ENCODE results near the gene PTGER3. TPM values are rescaled to one million over a fixed set of nuclear protein-coding genes. Genes with fewer than 3 reads are reported as not detected.
"Not testable (repeated sequence)": the region's sequence is repeated elsewhere in the genome, so short reads cannot be mapped to it uniquely, and the experiment has no call there.

PTGER3 gene
- total RNA-seq, 2 donors from 2014 or later = 62.9 to 158 TPM

GRCh38 chr1:71018791-71019190, 28.8 kb downstream of the PTGER3 start:
- Mint-ChIP-seq H3K27ac (no peak overlapping the region), H3K4me3 (no peak overlapping the region), H3K9me3 (no peaks in the 10 kb centered on the region), H3K36me3 (no peaks in the 10 kb centered on the region), H3K4me1 (ENCODE audit: low read depth in 2 of 2) (peaks cover 10 to 18% of the 10 kb centered on the region in 2 donors), H3K27me3 (no peaks in the 10 kb centered on the region)
- ATAC-seq (no peak), DNase-seq (ENCODE audit: low spot score) (no peak)

- Mint-ChIP-seq H3K27me3 (no peaks in the 10 kb centered on the region), H3K4me1 (ENCODE audit: low read depth in 2 of 2) (peaks cover 10 to 18% of the 10 kb centered on the region in 2 donors), H3K27ac (no peak overlapping the region), H3K4me3 (no peak overlapping the region), H3K36me3 (no peaks in the 10 kb centered on the region), H3K9me3 (no peaks in the 10 kb centered on the region)
- ATAC-seq = no peak
- no peak for DNase-seq (ENCODE audit: low spot score)
Measured at GRCh38 chr1:71015745-71016144, 31.9 kb downstream of the PTGER3 start.

- Mint-ChIP-seq H3K27me3 (no peaks in the 10 kb centered on the region), H3K27ac (no peak overlapping the region), H3K4me1 (ENCODE audit: low read depth in 2 of 2) (peaks cover 10 to 18% of the 10 kb centered on the region in 2 donors), H3K9me3 (no peaks in the 10 kb centered on the region), H3K4me3 (no peak overlapping the region), H3K36me3 (no peaks in the 10 kb centered on the region)
- ATAC-seq = no peak
- no peak for DNase-seq (ENCODE audit: low spot score)
Measured at GRCh38 chr1:71014178-71014579, 33.4 kb downstream of the PTGER3 start.

GRCh38 chr1:71002709-71003475, 44.7 kb downstream of the PTGER3 start:
- Mint-ChIP-seq H3K4me1 (ENCODE audit: low read depth in 2 of 2) (peaks cover 8 to 15% of the 10 kb centered on the region in 2 donors), H3K27ac (no peak overlapping the region), H3K27me3 (peaks cover 6 to 10% of the 10 kb centered on the region in 2 donors), H3K4me3 (no peak overlapping the region), H3K9me3 (no peaks in the 10 kb centered on the region), H3K36me3 (peaks cover 9% of the 10 kb centered on the region)
- no peak for ATAC-seq
- no peak for DNase-seq (ENCODE audit: low spot score)

- Mint-ChIP-seq H3K36me3 (peaks cover 4% of the 10 kb centered on the region), H3K27me3 (peaks cover 3 to 10% of the 10 kb centered on the region in 2 donors), H3K27ac (no peak overlapping the region), H3K9me3 (no peaks in the 10 kb centered on the region), H3K4me1 (ENCODE audit: low read depth in 2 of 2) (peaks cover 8 to 17% of the 10 kb centered on the region in 2 donors), H3K4me3 (no peak overlapping the region)
- DNase-seq (ENCODE audit: low spot score) = no peak
- ATAC-seq = no peak
Measured at GRCh38 chr1:71001624-71002023, 46.0 kb downstream of the PTGER3 start.

GRCh38 chr1:70997793-70998192, 49.8 kb downstream of the PTGER3 start:
- Mint-ChIP-seq H3K27ac (peak overlapping the region in 1 of 2 donors; percentile 45), H3K9me3 (no peaks in the 10 kb centered on the region), H3K27me3 (peaks cover 3 to 6% of the 10 kb centered on the region in 2 donors), H3K4me3 (no peak overlapping the region), H3K4me1 (ENCODE audit: low read depth in 2 of 2) (peaks cover 30 to 41% of the 10 kb centered on the region in 2 donors), H3K36me3 (no peaks in the 10 kb centered on the region)
- ATAC-seq (peak; percentile 42 to 64), DNase-seq (ENCODE audit: low spot score) (no peak)

GRCh38 chr1:70994753-70995268, 52.8 kb downstream of the PTGER3 start:
- Mint-ChIP-seq H3K27ac (peak overlapping the region; percentile 60 to 80), H3K27me3 (peaks cover 0 to 6% of the 10 kb centered on the region in 2 donors), H3K4me1 (ENCODE audit: low read depth in 2 of 2) (peaks cover 42 to 52% of the 10 kb centered on the region in 2 donors), H3K9me3 (no peaks in the 10 kb centered on the region), H3K36me3 (no peaks in the 10 kb centered on the region), H3K4me3 (peak overlapping the region; percentile 37)
- DNase-seq (ENCODE audit: low spot score) = no peak
- no peak for ATAC-seq

GRCh38 chr1:70993798-70994197, 53.8 kb downstream of the PTGER3 start:
- ATAC-seq = peak; percentile 93 to 95
- Mint-ChIP-seq H3K27me3 (peaks cover 0 to under 1% of the 10 kb centered on the region in 2 donors), H3K4me3 (peak overlapping the region; percentile 56), H3K4me1 (ENCODE audit: low read depth in 2 of 2) (peaks cover 38 to 52% of the 10 kb centered on the region in 2 donors), H3K27ac (peak overlapping the region; percentile 60 to 80), H3K9me3 (no peaks in the 10 kb centered on the region), H3K36me3 (no peaks in the 10 kb centered on the region)
- peak; percentile 73 for DNase-seq (ENCODE audit: low spot score)

GRCh38 chr1:70992521-70992920, 55.1 kb downstream of the PTGER3 start:
- Mint-ChIP-seq H3K27ac (peak overlapping the region; percentile 60 to 80), H3K9me3 (no peaks in the 10 kb centered on the region), H3K27me3 (no peaks in the 10 kb centered on the region), H3K4me3 (peak overlapping the region; percentile 56), H3K36me3 (no peaks in the 10 kb centered on the region), H3K4me1 (ENCODE audit: low read depth in 2 of 2) (peaks cover 34 to 41% of the 10 kb centered on the region in 2 donors)
- ATAC-seq (no peak), DNase-seq (ENCODE audit: low spot score) (no peak)

GRCh38 chr1:70990469-70991253, 57.0 kb downstream of the PTGER3 start:
- Mint-ChIP-seq H3K9me3 (no peaks in the 10 kb centered on the region), H3K36me3 (no peaks in the 10 kb centered on the region), H3K4me1 (ENCODE audit: low read depth in 2 of 2) (peaks cover 34 to 39% of the 10 kb centered on the region in 2 donors), H3K4me3 (peak overlapping the region; percentile 3), H3K27ac (peak overlapping the region in 1 of 2 donors; percentile 80), H3K27me3 (no peaks in the 10 kb centered on the region)
- DNase-seq (ENCODE audit: low spot score) (no peak), ATAC-seq (no peak)

- Mint-ChIP-seq H3K9me3 (no peaks in the 10 kb centered on the region), H3K36me3 (no peaks in the 10 kb centered on the region), H3K4me3 (no peak overlapping the region), H3K27me3 (peaks cover 6 to 7% of the 10 kb centered on the region in 2 donors), H3K27ac (no peak overlapping the region), H3K4me1 (ENCODE audit: low read depth in 2 of 2) (peaks cover 9 to 18% of the 10 kb centered on the region in 2 donors)
- ATAC-seq (no peak), DNase-seq (ENCODE audit: low spot score) (no peak)
Measured at GRCh38 chr1:70987497-70987896, 60.1 kb downstream of the PTGER3 start.

- not testable (repeated sequence) for H3K36me3 Mint-ChIP-seq; H3K27ac Mint-ChIP-seq; ATAC-seq; H3K4me1 Mint-ChIP-seq (ENCODE audit: low read depth in 2 of 2); DNase-seq (ENCODE audit: low spot score); H3K4me3 Mint-ChIP-seq; H3K9me3 Mint-ChIP-seq
- H3K27me3 Mint-ChIP-seq = peaks cover 6 to 12% of the 10 kb centered on the region in 2 donors
Measured at GRCh38 chr1:70985776-70986225, 61.8 kb downstream of the PTGER3 start.

- DNase-seq (ENCODE audit: low spot score); H3K36me3 Mint-ChIP-seq; ATAC-seq; H3K27ac Mint-ChIP-seq; H3K4me3 Mint-ChIP-seq; H3K4me1 Mint-ChIP-seq (ENCODE audit: low read depth in 2 of 2); H3K9me3 Mint-ChIP-seq: not testable (repeated sequence)
- peaks cover 6 to 13% of the 10 kb centered on the region in 2 donors for H3K27me3 Mint-ChIP-seq
Measured at GRCh38 chr1:70985278-70985677, 62.3 kb downstream of the PTGER3 start.

GRCh38 chr1:70980361-70980760, 67.3 kb downstream of the PTGER3 start:
- ATAC-seq (no peak), DNase-seq (ENCODE audit: low spot score) (no peak)
- H3K9me3 Mint-ChIP-seq = peaks cover 3% of the 10 kb centered on the region
- peaks cover 7 to 13% of the 10 kb centered on the region in 2 donors for H3K4me1 Mint-ChIP-seq (ENCODE audit: low read depth in 2 of 2)
- no peaks in the 10 kb centered on the region for H3K36me3 Mint-ChIP-seq
- no peak overlapping the region for H3K4me3 Mint-ChIP-seq
- no peak overlapping the region for H3K27ac Mint-ChIP-seq
- H3K27me3 Mint-ChIP-seq = peaks cover 18 to 32% of the 10 kb centered on the region in 2 donors

Data from natural killer cell treated with Interleukin-12 subunit alpha and Interleukin-12 subunit beta and Interleukin-15 and Interleukin-18, amount 100 ng/mL, for 72 hours (primary cell).